NT2/D1 (cell line): ENCODE results near the gene INPP4B.

Source experiments
- YY1 ChIP-seq: IDR thresholded peaks from 2 replicates; pipeline ENCODE4 v1.6.1; 2011; ENCODE audit not compliant: insufficient read length, insufficient read depth
- ZNF274 ChIP-seq: IDR thresholded peaks from 2 replicates; pipeline ENCODE4 v1.6.1; 2011; ENCODE audit warnings: mild to moderate bottlenecking, low read depth, low read length

DNA sequence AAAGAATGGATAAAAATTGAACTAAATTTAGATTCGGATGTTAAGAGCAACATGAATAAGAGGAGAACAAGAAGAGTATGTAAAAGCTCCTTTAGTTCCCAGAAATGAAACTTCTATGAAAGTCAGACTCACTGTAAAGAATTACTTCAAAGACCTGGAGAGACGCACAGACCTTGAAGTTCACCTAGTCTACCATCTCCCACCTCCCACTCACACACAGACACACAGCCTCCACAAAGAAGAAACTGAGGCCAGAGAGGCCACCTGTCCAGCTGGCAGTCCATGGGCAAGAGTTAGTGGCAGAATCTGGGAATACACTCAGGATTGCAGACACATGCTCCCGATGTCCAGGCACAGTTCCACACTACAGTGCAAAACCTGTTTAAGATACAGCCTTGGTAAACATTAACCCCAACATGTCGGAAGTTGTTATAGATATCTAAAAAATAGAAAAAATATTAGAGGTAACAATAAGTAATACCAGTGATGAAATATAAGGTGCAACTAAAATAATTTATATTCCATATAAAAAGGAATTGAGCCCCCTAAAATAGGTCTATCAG, 288.8 kb downstream of the INPP4B start:
- TF ChIP-seq YY1: no peak
- TF ChIP-seq ZNF274: no peak
